ENCODE results near the gene EPB42.
"Not testable (repeated sequence)": the region's sequence is repeated elsewhere in the genome, so short reads cannot be mapped to it uniquely, and the experiment has no call there.

DNA sequence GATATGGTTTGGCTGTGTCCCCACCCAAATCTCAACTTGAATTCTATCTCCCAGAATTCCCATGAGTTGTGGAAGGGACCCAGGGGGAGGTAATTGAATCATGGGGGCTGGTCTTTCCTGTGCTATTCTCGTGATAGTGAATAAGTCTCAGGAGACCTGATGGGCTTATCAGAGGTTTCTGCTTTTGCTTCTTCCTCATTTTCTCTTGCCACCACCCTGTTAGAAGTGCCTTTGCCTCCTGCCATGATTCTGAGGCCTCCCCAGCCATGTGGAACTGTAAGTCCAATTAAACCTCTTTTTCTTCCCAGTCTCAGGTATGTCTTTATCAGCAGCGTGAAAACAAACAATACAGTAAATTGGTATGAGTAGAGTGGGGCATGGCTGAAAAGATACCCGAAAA, 23.0 kb downstream of the EPB42 start:
- TF ChIP-seq, protein P1, sequence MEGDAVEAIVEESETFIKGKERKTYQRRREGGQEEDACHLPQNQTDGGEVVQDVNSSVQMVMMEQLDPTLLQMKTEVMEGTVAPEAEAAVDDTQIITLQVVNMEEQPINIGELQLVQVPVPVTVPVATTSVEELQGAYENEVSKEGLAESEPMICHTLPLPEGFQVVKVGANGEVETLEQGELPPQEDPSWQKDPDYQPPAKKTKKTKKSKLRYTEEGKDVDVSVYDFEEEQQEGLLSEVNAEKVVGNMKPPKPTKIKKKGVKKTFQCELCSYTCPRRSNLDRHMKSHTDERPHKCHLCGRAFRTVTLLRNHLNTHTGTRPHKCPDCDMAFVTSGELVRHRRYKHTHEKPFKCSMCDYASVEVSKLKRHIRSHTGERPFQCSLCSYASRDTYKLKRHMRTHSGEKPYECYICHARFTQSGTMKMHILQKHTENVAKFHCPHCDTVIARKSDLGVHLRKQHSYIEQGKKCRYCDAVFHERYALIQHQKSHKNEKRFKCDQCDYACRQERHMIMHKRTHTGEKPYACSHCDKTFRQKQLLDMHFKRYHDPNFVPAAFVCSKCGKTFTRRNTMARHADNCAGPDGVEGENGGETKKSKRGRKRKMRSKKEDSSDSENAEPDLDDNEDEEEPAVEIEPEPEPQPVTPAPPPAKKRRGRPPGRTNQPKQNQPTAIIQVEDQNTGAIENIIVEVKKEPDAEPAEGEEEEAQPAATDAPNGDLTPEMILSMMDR (IDR thresholded peaks at IDR 0.05; ENCODE audit: borderline replicate concordance, extremely low read depth, low read length, poor library complexity, severe bottlenecking), result not testable (repeated sequence)
- TF ChIP-seq EZH2 (IDR thresholded peaks at IDR 0.05; ENCODE audit: borderline replicate concordance, low read depth, low read length, severe bottlenecking), result not testable (repeated sequence)

Measured in DND-41 (cell line).